SK-N-SH (cell line): Measurements from ENCODE around the gene ACAD11.

Source experiments
- CHD2 ChIP-seq: fragments of 150-350 bp; IDR thresholded peaks from 2 replicates; pipeline ENCODE4 v1.6.1; 2018; ENCODE audit warnings: low read length; ENCODE audit not compliant: partially characterized antibody
- EP300 ChIP-seq, 2 experiments: IDR thresholded peaks; 2 replicates each; pipeline versions ENCODE4 v1.4.0 to v1.6.1; 2012; ENCODE audit warnings: borderline replicate concordance in 1 of 2, low read depth in 1 of 2, low read length in 1 of 2
- FOXJ3 ChIP-seq: sonication (generic); formaldehyde crosslinking; IDR thresholded peaks from 2 replicates; pipeline ENCODE4 v1.5.1; 2020; ENCODE audit warnings: mild to moderate bottlenecking, missing genetic modification reagents
- GATA2 ChIP-seq: sonication (generic); formaldehyde crosslinking; IDR thresholded peaks from 2 replicates; pipeline ENCODE4 v1.5.0; 2020; ENCODE audit warnings: mild to moderate bottlenecking, missing genetic modification reagents
- JUND ChIP-seq: IDR thresholded peaks from 2 replicates; pipeline ENCODE4 v1.4.0; 2012
- NFIC ChIP-seq: IDR thresholded peaks from 2 replicates; pipeline ENCODE4 v1.4.0; 2012; ENCODE audit warnings: borderline replicate concordance
- POLR2AphosphoS5 ChIP-seq: IDR thresholded peaks from 2 replicates; pipeline ENCODE4 v1.6.1; 2012; ENCODE audit warnings: low read depth, low read length
- SIN3A ChIP-seq: IDR thresholded peaks from 2 replicates; pipeline ENCODE4 v1.6.1; 2012; ENCODE audit warnings: low read depth, mild to moderate bottlenecking, low read length, moderate library complexity, borderline replicate concordance
- TCF12 ChIP-seq: IDR thresholded peaks from 2 replicates; pipeline ENCODE4 v1.4.0; 2012
- USF2 ChIP-seq: fragments of 150-350 bp; IDR thresholded peaks from 2 replicates; pipeline ENCODE4 v1.6.1; 2017; ENCODE audit warnings: antibody characterized with exemption, low read length, low read depth, borderline replicate concordance
- TF ChIP-seq, protein P1 (sequence below): fragments of 200-600 bp; sonication (generic); IDR thresholded peaks from 2 replicates; pipeline ENCODE4 v1.6.1; 2017; ENCODE audit warnings: antibody characterized with exemption, mild to moderate bottlenecking, moderate library complexity
- TF ChIP-seq, protein P2 (sequence below): IDR thresholded peaks from 2 replicates; pipeline ENCODE4; 2012
- TF ChIP-seq, protein P3 (sequence below): IDR thresholded peaks from 2 replicates; pipeline ENCODE4 v1.4.0; 2012; ENCODE audit warnings: low read depth

DNA sequence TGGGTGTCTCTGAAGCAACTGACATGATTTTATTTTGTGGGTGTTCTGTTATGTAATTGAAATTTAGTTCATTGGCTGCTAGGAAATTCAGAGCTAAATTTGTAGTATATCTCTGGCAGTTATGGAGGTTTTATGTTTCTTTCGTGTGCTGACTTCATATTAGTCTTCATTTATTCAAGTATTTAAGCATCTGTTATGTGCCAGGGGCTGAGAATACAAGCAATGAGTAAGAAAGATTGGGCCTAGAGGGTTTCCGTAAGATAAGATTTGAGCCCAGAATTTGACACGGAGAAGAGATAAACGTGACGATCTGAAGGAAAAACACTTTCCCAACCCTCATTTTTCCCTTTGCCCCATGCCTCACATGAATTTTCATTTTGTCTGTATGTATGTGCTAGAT lies 137.7 kb downstream of the ACAD11 start:
- TF ChIP-seq, protein P1, sequence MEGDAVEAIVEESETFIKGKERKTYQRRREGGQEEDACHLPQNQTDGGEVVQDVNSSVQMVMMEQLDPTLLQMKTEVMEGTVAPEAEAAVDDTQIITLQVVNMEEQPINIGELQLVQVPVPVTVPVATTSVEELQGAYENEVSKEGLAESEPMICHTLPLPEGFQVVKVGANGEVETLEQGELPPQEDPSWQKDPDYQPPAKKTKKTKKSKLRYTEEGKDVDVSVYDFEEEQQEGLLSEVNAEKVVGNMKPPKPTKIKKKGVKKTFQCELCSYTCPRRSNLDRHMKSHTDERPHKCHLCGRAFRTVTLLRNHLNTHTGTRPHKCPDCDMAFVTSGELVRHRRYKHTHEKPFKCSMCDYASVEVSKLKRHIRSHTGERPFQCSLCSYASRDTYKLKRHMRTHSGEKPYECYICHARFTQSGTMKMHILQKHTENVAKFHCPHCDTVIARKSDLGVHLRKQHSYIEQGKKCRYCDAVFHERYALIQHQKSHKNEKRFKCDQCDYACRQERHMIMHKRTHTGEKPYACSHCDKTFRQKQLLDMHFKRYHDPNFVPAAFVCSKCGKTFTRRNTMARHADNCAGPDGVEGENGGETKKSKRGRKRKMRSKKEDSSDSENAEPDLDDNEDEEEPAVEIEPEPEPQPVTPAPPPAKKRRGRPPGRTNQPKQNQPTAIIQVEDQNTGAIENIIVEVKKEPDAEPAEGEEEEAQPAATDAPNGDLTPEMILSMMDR = no peak
- TF ChIP-seq, protein P2, sequence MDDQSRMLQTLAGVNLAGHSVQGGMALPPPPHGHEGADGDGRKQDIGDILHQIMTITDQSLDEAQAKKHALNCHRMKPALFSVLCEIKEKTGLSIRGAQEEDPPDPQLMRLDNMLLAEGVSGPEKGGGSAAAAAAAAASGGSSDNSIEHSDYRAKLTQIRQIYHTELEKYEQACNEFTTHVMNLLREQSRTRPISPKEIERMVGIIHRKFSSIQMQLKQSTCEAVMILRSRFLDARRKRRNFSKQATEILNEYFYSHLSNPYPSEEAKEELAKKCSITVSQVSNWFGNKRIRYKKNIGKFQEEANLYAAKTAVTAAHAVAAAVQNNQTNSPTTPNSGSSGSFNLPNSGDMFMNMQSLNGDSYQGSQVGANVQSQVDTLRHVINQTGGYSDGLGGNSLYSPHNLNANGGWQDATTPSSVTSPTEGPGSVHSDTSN = no peak
- TF ChIP-seq, protein P3, sequence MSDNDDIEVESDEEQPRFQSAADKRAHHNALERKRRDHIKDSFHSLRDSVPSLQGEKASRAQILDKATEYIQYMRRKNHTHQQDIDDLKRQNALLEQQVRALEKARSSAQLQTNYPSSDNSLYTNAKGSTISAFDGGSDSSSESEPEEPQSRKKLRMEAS = no peak
- TF ChIP-seq EP300 (IDR thresholded peaks at IDR 0.05; ENCODE audit: borderline replicate concordance in 1 of 2, low read depth in 1 of 2, low read length in 1 of 2) (no peak), TCF12 (no peak), SIN3A (no peak), JUND (no peak), CHD2 (no peak), FOXJ3 (CRISPR knock-in tag) (no peak), NFIC (no peak), GATA2 (CRISPR knock-in tag) (no peak), USF2 (no peak), POLR2AphosphoS5 (no peak)
